HG03378 (cell line): Measurements from ENCODE around the gene PCDHB9.
"Not testable (repeated sequence)": the region's sequence is repeated elsewhere in the genome, so short reads cannot be mapped to it uniquely, and the experiment has no call there.

ENCODE experiments used
- ATAC-seq: cut with Tn5 transposase; IDR thresholded peaks from one replicate; pipeline ENCODE4 v1.9.1; 2021; ENCODE audit warnings: mild to moderate bottlenecking, moderate library complexity; ENCODE audit not compliant: unreplicated experiment

Gene PCDHB9

GRCh38 chr5:141184117-141184855 is 2.7 kb upstream of the PCDHB9 start:
- ATAC-seq: not testable (repeated sequence)

- ATAC-seq: not testable (repeated sequence)
Measured at GRCh38 chr5:141188682-141189081, 1.7 kb downstream of the PCDHB9 start.

GRCh38 chr5:141189131-141189530 is 2.2 kb downstream of the PCDHB9 start:
- ATAC-seq: not testable (repeated sequence)

GRCh38 chr5:141192110-141192725 is 5.3 kb downstream of the PCDHB9 start, which contains the start of gene PCDHB10:
Gene PCDHB10 (plus strand): TSS chr5:141192353. CDS start chr5:141192553, 200 bp downstream.
- no peak for ATAC-seq

GRCh38 chr5:141194332-141194731 is 7.4 kb downstream of the PCDHB9 start:
- not testable (repeated sequence) for ATAC-seq

- ATAC-seq: no peak
Measured at GRCh38 chr5:141196363-141196762, 9.4 kb downstream of the PCDHB9 start.

- no peak for ATAC-seq
Measured at GRCh38 chr5:141199359-141200235, 12.6 kb downstream of the PCDHB9 start, which contains the start of gene PCDHB11. Gene PCDHB11 (plus strand): TSS chr5:141199627. CDS start chr5:141199775, 148 bp downstream.

- ATAC-seq: not testable (repeated sequence)
Measured at GRCh38 chr5:141201126-141201525, 14.2 kb downstream of the PCDHB9 start.

- ATAC-seq: not testable (repeated sequence)
Measured at GRCh38 chr5:141201646-141202045, 14.7 kb downstream of the PCDHB9 start.

GRCh38 chr5:141208478-141208877 is 21.5 kb downstream of the PCDHB9 start, which contains the start of gene PCDHB12:
Gene PCDHB12 (plus strand): TSS chr5:141208719. CDS start chr5:141208908, 189 bp downstream.
- ATAC-seq: no peak

GRCh38 chr5:141210281-141210680 is 23.3 kb downstream of the PCDHB9 start:
- not testable (repeated sequence) for ATAC-seq

GRCh38 chr5:141210849-141211248 is 23.9 kb downstream of the PCDHB9 start:
- not testable (repeated sequence) for ATAC-seq

GRCh38 chr5:141213656-141214339 is 26.8 kb downstream of the PCDHB9 start, which contains the start of gene PCDHB13:
Gene PCDHB13 (plus strand): TSS chr5:141213919. CDS start chr5:141214124, 205 bp downstream.
- ATAC-seq: not testable (repeated sequence)

- ATAC-seq: not testable (repeated sequence)
Measured at GRCh38 chr5:141214583-141214982, 27.6 kb downstream of the PCDHB9 start.

- not testable (repeated sequence) for ATAC-seq
Measured at GRCh38 chr5:141215504-141215903, 28.5 kb downstream of the PCDHB9 start.

GRCh38 chr5:141216035-141216434 is 29.1 kb downstream of the PCDHB9 start:
- ATAC-seq: not testable (repeated sequence)

GRCh38 chr5:141223112-141223783 is 36.3 kb downstream of the PCDHB9 start, which contains the start of gene PCDHB14:
Gene PCDHB14 (plus strand): TSS chr5:141223343. CDS start chr5:141223506, 163 bp downstream.
- no peak for ATAC-seq

- ATAC-seq: not testable (repeated sequence)
Measured at GRCh38 chr5:141224844-141225243, 37.9 kb downstream of the PCDHB9 start.

- not testable (repeated sequence) for ATAC-seq
Measured at GRCh38 chr5:141225421-141225820, 38.5 kb downstream of the PCDHB9 start.
